HG02970 (cell line): ENCODE results near the gene ABR.
"Not testable (repeated sequence)": the region's sequence is repeated elsewhere in the genome, so short reads cannot be mapped to it uniquely, and the experiment has no call there.

ENCODE experiments used
- ATAC-seq: cut with Tn5 transposase; IDR thresholded peaks from one replicate; pipeline ENCODE4 v1.9.1; 2021; ENCODE audit warnings: mild to moderate bottlenecking, moderate library complexity, moderate number of reproducible peaks; ENCODE audit not compliant: unreplicated experiment, low FRiP score

ABR gene

DNA sequence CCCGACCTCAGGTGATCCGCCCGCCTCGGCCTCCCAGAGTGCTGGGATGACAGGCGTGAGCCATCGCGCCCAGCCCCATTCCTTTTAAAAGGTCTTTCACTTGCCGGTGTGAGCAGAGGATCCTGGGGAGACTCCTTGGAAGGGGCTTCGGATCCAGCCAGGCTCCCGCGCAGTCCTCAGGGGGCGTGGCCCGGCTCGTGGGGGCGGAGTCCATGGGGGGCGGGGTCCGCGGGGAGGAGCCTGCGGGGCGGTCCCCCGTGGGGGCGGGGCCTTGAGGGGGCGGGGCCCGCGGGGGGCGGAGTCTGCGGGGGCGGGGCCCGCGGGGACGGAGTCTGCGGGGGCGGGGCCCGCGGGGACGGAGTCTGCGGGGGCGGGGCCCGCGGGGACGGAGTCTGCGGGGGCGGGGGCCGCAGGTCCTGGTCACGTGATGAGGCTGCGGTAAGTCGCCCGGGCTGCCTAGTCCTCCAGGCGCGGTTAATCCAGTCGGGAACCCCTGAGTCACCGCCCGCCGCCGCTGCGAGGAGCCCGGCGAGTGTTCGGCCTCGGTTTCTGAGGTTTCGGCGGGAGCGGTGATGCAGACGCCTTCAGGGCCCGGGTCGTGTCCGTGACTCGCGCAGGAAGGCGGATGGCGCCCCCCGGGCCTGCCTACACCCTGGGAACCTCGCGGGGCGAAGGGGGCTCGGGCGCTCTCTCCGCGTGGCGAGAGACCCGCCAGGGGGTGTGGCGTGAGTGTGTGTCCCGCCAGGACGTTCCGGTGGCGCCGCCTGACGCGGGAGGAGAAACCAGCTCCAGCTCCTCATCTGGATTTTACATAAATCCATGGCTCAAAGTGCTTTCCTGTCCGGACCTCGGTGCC lies 23.6 kb upstream of the ABR start:
- no peak for ATAC-seq

DNA sequence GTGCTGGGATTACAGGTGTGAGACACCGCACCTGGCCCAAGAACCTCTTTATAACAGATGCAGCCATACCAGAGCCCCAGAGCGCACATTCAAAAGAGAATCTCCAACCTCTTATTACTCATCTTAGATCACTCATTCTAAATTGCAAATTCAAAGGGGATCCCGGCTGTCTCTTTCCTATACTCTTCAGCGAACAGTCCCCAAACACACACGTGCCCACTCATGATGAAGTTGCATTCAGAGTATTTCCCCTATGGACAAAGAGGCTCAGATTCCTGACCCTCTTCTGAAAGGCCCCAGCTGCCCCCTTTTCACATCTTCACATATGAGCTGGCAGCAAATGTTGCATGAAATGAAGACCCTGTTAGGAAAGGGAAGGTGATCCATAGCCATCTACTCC lies 22.5 kb upstream of the ABR start:
- no peak for ATAC-seq

DNA sequence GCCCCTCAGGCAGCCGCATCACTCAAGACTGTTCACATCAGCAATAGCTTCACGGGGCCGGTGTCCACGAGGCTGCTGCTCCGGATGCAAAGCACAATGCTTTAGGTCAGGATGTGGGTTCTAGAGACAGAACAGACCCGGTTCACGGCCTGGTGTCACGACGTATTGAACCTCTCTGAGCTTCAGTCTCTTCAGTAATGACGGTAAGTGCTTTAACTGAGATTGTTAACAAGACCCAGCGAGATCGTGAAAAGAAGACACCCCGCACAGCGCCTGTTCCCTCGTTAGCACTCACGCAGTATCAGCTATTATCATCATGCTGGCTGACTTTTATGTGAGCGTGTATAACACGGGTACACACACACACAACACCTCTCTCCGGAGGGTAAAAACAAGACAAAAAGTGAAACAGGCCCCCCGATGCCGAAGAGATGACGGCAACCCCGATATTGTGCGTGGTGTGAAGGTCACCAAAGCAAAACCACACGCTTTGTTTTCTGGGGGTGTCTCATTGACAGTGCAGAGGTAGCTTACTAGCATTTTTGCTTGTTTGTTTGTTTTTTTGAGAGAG lies 21.4 kb upstream of the ABR start:
- ATAC-seq = no peak

DNA sequence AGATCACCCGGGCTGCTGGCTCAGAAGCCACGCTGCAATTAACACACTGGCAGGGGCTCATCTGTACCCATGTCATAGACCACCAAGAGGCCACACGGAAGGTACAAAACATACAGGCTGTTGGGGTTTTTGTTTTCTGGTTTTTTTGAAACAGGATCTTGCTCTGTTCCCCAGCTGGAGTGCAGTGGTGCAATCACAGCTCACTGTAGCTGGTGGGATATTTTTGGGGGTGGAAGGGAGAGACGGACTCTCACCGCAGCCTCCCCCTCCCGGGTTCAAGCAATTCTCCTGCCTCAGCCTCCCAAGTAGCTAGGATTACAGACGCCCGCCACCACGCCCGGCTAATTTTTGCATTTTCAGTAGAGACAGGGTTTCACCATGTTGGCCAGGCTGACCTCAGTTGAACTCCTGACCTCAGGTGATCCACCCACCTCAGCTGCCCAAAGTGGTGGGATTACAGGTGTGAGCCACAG lies 19.5 kb upstream of the ABR start:
- ATAC-seq = not testable (repeated sequence)

DNA sequence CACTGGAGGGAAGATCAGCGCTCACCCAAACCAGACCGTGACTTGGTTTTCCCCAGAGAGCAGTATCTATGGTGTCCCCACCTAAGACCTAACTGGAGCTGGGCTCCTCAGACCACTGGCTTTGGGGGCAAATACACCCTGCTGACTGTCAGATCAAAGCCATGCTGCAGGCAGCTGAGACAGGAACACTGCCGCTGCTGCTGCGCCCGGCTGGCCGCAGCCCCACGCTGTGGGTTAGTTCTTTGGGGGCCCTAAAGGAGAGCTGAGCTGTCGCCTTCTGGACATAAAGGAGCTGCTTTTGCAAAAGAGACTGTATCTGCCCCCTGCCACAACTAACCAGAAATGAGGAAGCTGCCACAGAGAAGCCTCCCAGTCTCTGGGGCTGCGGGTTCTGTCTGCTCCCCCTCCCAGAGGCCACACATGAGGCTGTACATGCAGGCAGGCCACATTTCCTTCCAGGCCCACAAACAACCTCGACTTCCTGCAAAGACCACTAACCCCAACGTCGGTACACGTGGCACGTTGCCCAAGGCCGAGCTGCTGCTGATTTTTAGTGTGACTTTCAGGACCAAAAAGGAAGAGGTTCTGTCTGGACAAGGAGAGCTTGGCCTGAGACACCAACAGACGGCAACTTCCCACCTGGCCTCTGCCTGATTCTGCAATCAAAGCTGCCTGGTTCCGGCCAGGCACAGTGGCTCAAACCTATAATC lies 18.2 kb upstream of the ABR start:
- ATAC-seq = peak; percentile 46

DNA sequence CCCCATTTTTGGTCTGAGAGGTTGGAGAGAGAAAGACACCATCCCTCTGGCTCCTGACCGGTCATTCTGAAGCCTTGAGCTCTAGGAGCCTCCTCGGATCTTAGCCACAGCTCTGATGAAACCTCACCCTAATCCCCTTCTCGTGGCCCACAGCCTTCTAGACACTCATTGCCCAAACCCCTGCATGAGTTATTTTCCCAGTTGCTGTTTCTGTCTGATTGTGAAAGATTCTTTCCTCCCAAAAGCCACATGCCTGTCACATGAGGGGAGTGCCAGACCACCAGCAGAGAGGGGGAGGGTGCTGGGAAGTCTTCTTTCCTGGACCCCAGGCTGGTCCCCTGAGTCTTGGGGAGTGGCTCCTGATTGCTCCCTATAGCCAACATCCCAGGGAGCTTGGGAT lies 17.6 kb upstream of the ABR start:
- peak; percentile 10 for ATAC-seq

DNA sequence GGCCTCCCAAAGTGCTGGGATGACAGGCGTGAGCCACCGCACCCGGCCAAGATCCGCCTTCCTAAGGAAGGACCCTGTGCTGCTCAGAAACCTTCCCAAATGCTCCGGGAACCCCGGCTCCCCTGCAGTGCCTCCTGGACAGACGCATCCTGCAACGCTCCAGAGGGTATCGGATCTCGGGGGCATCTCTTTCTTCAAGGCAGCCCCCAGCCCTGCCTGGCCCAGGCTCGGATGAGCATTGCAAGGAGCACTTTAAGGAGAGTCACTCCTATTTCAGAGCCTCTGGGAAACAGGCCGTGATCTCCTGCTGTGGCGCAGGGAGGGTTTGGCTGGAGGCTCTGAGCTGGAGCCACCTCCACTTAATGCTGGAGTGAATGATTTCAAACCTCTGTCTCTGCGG lies 17.2 kb upstream of the ABR start:
- no peak for ATAC-seq

DNA sequence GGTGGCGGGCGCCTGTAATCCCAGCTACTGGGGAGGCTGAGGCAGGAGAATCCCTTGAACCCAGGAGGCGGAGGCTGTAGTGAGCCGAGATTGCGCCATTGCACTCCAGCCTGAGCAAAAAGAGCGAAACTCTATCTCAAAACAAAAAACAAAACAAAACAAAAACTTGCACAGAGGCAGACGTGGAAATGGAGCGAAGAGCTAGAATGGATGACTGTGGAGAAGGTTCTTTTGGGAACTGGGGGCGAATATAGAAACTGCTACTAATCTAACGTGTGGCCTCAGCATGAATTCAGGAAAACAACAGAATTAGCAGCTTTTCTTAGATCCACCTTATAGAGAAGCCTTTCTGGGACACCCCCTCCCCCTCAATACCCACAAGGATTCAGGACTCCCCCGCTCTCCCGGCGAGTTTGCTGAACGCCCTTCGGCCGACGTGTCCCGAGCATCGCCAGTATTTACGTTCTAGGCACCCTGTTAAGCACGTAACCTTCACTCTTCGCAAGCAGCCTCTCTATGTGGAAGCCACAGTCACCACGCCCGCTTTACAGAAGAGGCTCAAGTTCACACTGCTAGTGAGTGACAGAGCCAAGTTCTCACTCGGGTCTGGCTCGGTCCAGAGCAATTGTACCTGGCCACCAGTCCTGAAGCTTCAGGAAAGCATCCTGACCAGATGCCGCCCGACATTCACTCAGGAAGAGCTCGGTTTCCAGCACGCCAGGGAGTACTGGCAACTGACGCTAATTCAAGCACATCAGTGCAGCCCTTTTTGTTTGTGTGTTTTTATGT lies 13.3 kb upstream of the ABR start:
- no peak for ATAC-seq

DNA sequence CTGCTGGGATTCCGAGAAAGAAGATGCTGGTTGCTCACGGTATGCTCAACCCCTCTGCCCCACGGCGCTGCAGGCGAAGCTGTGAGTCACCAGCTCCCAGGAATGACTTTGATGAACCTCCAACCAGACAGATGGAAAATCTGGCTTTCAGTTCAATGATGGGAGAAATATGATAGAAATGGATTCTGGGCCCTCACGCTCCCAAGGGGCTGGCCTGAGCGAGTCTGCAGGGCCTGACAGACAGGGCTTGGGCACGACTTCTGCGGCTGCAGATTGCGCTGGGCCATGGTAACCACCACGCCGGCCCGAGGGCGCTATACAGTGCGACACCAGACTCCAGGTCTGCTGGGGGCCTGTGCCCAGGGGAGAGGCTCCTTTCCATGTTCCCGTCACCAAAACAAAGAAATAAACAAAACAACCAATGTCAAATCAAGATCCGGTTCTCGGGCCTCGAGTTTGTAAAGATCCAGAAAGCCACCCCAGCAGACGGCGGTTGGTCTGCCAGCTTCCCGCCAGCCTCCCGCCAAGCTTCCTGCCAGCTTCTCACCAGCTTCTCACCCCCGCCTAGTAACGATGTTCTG lies 11.1 kb upstream of the ABR start:
- no peak for ATAC-seq

DNA sequence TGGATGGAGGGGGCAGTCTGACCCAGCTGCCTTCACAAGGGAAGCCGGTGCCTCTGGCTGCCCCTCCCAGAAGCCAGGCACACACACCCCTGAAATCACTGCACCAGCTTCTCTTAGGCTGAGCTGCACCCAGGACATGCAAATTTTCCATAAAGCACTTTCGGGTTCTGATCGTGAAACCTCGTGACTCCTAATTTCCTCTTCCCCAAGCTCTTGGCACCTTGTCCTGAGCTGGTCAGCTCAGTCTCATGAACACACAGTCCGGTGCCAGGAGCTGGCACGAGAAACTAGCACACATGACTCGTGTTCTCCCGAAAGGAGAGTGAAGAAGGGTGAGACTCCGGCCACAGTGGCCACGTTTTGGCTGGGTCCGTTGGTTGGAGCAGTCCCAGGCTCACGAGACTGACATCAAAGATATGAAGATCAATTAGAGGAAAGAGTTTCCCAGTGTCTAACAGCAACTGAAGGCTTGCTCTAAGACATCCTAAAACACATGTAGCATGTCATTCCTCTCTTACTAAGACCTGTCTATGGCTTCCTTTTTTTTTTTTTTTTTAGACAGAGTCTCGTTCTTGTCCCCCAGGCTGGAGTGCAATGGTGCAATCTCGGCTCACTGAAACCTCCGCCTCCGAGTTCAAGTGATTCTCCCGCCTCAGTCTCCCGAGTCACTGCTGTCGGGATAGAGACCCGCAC lies 9.2 kb upstream of the ABR start:
- no peak for ATAC-seq

DNA sequence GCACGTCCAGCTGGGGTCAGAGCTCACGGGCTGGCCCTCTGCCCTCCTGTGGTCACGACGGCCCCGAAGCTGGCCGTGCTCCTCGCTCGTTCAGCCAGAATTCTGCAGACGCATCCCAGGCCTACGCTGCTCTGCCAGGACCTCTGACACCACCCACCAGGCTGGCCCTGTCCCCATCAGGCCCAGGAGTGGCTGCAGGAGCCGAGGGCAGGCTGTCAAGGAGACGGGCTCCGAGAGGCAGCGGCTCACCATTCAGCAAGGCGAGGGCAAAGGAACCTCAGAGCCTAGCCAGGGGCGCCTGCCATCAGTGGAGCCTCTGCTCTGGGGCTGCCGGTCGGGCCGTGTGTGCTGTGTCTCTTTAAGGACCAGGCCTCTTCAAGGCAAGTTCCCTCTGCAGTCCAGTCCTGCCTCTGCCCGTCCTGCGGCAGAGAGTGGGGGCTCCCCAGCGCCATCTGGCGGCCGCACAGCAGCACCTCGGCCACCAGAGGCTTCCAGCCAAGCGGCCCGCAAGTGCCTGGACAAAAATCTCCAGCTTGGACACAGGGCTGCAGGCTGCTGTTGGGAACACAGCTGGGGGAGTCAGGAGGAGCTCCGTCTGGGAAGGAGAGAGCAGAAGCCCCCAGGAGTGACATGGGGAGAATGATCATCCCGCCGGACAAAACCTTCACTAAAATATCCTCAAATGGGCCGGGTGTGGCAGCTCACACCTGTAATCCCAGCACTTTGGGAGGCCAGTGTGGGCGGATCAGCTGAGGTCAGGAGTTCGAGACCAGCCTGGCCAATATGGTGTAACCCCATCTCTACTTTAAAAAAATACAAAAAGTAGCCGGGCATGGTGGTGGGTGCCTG lies 7.4 kb upstream of the ABR start:
- no peak for ATAC-seq

DNA sequence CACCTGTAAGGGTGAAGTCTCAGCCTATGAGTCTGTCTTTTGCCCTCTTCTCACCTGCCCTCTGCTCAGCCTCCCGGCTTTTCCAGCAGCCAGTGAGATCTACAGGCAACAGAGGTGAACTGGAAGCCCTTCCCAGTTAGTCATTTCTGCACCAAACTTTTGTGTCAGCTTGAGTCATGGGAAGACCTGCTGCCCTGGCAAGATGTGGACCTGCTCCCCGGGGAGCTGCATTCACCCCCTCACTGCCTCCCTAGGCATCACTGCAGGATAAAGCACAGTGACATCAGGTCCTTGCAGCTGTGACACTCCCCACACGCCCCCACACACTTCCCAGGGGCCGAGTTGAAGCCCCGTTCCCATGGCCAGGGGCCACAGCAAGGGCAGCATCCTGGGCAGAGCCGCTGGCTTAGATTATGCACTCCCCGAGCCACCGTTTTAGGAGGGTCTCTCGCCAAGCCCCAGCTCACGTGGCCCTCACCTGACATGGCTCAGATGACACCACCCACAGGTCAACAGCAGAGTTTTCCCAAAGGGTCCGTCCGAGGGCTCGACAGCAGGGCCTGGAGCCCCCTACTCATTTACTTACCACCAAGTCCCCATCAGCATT lies 6.5 kb upstream of the ABR start:
- no peak for ATAC-seq

DNA sequence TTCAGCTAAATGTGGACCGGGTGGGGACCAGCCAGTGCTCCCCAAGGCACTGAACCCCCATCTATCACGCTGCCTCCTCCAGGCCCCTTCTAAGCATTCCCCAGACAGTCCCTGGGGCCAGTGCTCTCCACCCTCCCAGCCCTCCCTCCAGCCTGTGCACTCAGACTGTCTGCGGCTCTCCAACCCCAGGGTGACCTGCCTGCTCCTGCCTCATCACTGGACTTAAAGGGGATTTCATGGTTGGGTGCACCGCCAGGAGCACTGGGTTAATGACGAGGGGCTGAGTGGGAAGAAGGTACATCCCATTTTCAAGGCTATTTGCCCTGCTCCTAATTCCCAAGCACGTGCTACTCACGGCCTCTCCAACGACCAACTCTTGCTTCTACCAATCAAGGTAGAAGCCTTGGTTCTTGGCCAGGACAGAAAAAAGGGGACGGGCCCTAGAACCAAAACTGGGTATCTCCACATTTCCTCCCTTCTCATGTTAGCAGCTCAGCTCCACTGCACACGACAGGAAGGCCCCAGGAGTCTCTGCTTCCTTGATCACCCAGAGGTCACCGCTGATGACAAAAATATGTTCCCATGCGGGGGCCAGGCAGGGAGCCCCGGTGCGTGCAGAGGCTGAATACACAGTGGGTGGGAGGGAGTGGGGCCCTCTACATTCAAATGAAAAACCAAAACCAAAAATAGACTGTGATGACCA lies 3.5 kb upstream of the ABR start:
- no peak for ATAC-seq

DNA sequence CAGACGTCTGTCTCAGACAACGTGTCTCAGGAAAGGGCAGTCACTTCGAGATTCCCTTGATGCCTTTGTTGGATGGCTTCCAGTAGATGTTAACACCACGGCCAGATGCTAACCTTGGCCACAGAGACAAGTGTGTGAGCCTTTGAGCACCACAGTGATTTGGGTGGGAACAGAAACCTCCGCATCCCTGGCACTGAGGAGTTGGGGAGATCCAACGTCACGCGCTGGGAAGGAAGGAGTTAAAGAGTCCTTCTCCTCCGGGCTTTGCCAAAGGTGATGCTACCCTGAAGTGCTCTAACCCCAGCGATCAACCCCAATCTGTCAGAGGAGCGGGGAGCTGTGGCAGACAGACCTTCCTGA lies 3.0 kb upstream of the ABR start:
- no peak for ATAC-seq

DNA sequence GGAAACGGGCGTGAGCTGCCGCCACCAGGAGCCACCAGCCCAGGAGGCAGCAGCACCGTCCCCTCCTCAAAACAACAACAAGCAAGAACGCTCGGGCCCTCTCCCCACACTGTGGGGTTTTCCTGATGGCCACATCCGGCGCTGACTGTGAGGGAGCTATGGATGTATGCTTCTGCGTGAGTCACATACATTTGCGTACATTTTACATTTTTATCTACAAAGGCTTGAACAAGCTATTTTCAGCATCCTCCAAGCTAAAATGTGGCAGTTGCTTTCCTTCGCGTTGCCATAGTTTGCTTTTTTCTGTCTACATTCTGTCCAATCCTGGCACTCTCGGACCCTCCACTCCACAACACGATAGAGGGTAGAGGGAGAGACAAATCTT lies 2.0 kb upstream of the ABR start:
- ATAC-seq = no peak

DNA sequence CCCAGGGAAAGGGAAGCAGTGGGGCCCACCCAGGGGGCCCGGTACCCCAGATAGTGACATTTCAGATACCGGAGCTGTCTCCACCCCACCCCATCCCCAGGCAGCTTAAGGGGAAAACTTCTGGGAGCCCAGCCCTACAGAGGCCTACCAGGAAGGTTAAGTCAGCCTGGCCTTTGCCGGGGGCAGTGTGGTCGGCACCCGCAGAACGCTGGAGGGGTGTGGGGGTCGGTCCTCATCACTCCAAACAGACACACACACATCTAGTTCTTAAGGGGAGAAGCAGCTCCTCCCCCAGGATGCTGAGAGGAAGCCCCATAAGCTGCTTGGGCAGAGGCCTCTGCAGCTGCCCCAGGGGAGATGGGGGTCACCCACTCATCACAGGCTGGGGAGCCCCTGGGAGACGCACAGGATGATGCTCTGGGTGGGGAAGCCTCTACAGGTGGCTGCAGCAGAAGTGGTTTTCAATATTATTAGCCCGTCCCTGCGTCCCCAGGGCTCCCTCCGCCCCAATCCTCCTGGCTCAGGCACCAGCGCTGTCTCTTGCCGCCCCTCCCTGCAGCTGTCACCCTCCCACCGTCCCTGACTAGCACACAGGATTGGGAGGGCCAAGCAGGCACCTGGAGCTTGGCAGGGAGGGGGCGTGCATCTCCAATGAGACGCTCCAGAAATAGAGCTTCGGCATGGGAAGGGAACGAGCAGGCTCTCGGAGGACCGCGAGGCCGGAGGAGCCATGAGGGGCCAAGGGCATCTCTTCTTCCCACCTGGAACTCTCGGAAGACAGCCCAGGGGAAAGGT lies 1.4 kb upstream of the ABR start:
- peak; percentile 38 for ATAC-seq

DNA sequence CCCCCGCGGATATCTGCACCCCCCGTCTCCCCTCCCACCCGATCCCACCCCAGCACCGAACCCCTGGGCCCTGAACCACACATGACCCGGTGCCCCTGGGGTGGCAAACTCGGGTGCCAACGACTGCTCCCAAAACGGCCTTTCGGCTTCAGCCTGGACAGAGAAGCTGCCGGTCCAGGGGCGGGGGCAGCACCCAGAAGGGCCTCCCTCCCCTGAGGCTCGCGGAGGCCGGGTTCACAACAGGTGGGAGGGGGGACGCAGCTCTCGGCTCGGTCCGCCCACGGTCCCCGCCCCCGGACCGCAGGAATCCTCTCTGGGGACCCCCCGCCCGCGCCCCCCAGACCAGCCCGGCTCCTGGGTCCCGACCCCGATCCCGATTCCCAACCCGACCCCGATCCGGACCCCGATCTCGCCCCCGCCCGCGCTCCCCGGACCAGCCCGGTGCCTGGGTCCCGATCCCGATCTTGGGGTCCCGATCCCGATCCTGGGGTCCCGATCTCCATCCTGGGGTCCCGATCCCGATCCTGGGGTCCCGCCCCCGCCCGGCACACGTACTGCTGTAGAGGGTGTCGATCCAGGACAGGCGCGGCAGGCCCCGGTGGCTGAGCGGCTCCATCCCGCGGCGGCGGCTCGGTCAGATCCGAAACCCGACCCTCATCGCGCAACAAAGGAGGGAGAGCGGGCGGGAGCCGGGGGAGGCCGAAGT lies 516 bp downstream of the ABR start:
- no peak for ATAC-seq
